Activated CD4-positive, alpha-beta T cell treated with anti-CD3 and anti-CD28 coated beads, Interleukin-2, amount 10 ng/mL, durations not matched to agents 7 days and 5 days (primary cell): ENCODE data around the gene ADGRE3. TPM values are rescaled to one million over a fixed set of nuclear protein-coding genes. Genes with fewer than 3 reads are reported as not detected.

Experiments used
- CTCF ChIA-PET: fragments of 350-600 bp; sonication (Branson Sonifier 250); formaldehyde crosslinking; loops from one replicate; lab custom pipeline; 2021; ENCODE audit warnings: antibody characterized with exemption; lab: Charles Lee
- POLR2A ChIA-PET: fragments of 350-600 bp; sonication (Branson Sonifier 250); formaldehyde crosslinking; loops from one replicate; lab custom pipeline; 2021; ENCODE audit warnings: antibody characterized with exemption; lab: Charles Lee
- DNase-seq: peaks from one replicate; pipeline ENCODE4 v3.0.0-alpha.2; 2020
- H3K27ac Mint-ChIP-seq: one replicate; pipeline ENCODE4 v1.8.0; 2021; ENCODE audit warnings: mild to moderate bottlenecking, moderate library complexity, mixed read lengths
- H3K27me3 Mint-ChIP-seq: one replicate; pipeline ENCODE4 v1.8.0; 2021; ENCODE audit warnings: mixed read lengths
- H3K36me3 Mint-ChIP-seq: one replicate; pipeline ENCODE4 v1.8.0; 2021; ENCODE audit warnings: low read depth, mixed read lengths
- H3K4me1 Mint-ChIP-seq: one replicate; pipeline ENCODE4 v1.8.0; 2021; ENCODE audit warnings: mixed read lengths
- H3K4me3 Mint-ChIP-seq: one replicate; pipeline ENCODE4 v1.8.0; 2021; ENCODE audit warnings: mild to moderate bottlenecking, moderate library complexity, mixed read lengths
- H3K9me3 Mint-ChIP-seq: one replicate; pipeline ENCODE4 v1.8.0; 2021; ENCODE audit warnings: mixed read lengths
- total RNA-seq, 2 experiments: library from RNA; stranded (reverse); gene quantifications; one replicate each; pipeline ENCODE4 v1.2.3, GENCODE V29; 2021

ADGRE3 gene
- total RNA-seq, 2 experiments from 2014 or later, result not detected

GRCh38 chr19:14686411-14686810 is 11.8 kb upstream of the ADGRE3 start:
- POLR2A ChIA-PET, result no interaction called here
- Mint-ChIP-seq H3K9me3 (no peaks in the 10 kb centered on the region), H3K27me3 (peaks cover 4% of the 10 kb centered on the region), H3K36me3 (no peaks in the 10 kb centered on the region), H3K27ac (no peak overlapping the region), H3K4me1 (peaks cover 21% of the 10 kb centered on the region), H3K4me3 (no peak overlapping the region)
- CTCF ChIA-PET, result interaction anchor here (1.7 to 10.8 kb wide), 2 partner anchors 113 to 129 kb away, joined by 6 to 100 read pairs; partner anchors contain the start of gene NDUFB7
- DNase-seq, result peak; percentile 15

DNA sequence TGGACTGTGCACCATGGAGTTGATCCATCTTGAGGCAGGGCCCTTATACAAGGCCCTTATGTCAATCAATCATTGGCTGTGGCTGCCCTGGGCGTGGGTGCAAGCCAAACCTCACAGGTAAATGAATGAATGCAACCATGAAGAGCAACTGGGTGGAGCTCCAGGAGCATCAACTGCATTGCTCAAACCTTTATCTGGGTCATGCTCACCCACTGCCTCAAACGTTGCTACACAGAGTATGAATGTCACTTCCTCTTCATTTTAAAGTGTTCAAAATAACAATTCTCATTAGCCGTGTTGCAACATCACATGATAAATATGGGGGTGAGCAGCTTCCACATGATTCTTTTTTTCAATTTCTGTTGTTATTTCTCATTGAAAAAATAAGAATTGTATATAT is 8.8 kb upstream of the ADGRE3 start:
- Mint-ChIP-seq H3K27ac (no peak overlapping the region), H3K4me1 (no peaks in the 10 kb centered on the region), H3K27me3 (peaks cover 7% of the 10 kb centered on the region), H3K36me3 (no peaks in the 10 kb centered on the region), H3K9me3 (no peaks in the 10 kb centered on the region), H3K4me3 (no peak overlapping the region)
- ChIA-PET CTCF (interaction anchor here (10.8 kb wide), 1 partner anchor 110 kb away, joined by 100 read pairs; the partner anchor contains the start of gene NDUFB7), POLR2A (no interaction called here)
- no peak for DNase-seq

DNA sequence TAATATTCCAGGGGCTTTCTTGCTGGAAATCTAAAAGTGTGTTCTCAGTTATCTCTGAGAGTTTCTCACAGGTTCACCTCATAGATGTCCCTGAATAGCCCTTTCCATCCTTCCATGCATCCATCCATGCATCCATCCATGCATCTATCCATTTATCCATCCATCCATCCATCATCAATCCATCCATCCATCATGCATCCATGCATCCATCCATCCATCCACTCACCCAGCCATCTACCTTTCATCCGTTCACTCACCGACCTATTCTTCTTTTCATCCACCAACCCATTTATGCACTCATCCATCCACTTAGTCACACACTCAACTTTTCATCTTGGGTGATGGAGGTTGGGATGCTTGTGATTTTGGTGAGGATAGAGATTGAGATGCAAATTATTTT is 7.4 kb upstream of the ADGRE3 start:
- Mint-ChIP-seq H3K27me3 (peaks cover 7% of the 10 kb centered on the region), H3K4me3 (no peak overlapping the region), H3K36me3 (no peaks in the 10 kb centered on the region), H3K9me3 (no peaks in the 10 kb centered on the region), H3K27ac (no peak overlapping the region), H3K4me1 (no peaks in the 10 kb centered on the region)
- DNase-seq, result no peak
- POLR2A ChIA-PET, result no interaction called here
- CTCF ChIA-PET, result no interaction called here

DNA sequence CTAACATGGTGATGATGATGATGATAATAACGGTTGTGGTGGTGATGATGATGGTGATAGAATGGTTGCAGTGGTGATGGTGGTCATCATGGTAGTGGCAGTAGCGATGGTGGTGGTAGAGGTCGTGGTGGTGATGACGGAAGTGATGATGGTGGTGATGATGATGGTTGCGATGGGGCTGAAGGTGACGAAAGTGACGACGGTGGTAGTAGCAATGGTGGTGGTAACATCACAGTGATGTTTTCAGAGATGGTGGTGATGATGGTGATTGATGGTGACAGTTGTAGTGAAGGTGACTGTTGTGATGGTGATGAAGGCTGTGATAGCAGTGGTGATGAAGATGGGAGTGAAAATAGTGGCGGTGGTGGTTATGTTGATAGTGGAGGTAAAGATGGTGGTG is 3.6 kb upstream of the ADGRE3 start:
- H3K4me1 Mint-ChIP-seq, result no peaks in the 10 kb centered on the region
- DNase-seq, result no peak
- H3K9me3 Mint-ChIP-seq, result no peaks in the 10 kb centered on the region
- H3K36me3 Mint-ChIP-seq, result no peaks in the 10 kb centered on the region
- H3K4me3 Mint-ChIP-seq, result no peak overlapping the region
- ChIA-PET POLR2A (no interaction called here), CTCF (no interaction called here)
- no peak overlapping the region for H3K27ac Mint-ChIP-seq
- H3K27me3 Mint-ChIP-seq, result peaks cover 23% of the 10 kb centered on the region

DNA sequence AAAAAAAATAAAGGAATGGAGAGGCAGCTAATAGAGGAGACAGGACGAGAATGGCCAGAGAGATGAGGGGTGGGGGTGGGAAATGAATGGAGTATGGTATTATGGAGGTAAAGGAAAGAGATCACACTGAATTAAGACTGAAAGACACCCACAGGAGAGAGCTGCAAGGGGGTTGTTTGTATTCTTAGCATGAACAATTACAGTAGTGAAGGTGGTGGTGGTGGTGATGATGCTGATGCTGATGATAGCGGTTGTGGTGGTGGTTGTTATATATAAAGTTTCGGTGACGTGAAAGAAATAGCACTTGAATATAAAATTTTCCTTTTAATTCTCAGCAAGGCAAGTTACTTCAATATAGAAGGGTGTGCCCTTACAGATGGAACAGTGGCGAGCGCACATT is 2.8 kb upstream of the ADGRE3 start:
- POLR2A ChIA-PET, result no interaction called here

DNA sequence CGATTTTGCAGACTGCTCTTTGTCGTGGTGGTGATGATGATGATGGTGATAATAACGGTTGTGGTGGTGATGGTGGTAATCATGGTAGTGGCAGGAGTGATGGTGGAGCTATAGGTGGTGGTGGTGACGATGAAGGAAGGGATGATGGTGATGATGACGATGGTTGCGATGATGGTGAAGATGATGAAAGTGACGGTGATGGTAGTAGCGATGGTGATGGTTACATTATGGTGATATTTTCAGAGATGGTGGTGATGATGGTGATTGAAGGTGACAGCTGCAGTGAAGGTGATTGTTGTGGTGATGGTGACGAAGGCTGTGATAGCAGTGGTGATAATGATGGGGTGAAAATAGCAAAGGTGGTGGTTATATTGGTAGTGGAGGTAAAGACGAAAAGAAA is 2.1 kb upstream of the ADGRE3 start:
- Mint-ChIP-seq H3K4me1 (no peaks in the 10 kb centered on the region), H3K4me3 (no peak overlapping the region), H3K27me3 (peaks cover 22% of the 10 kb centered on the region), H3K27ac (no peak overlapping the region), H3K36me3 (no peaks in the 10 kb centered on the region), H3K9me3 (no peaks in the 10 kb centered on the region)
- CTCF ChIA-PET, result no interaction called here
- POLR2A ChIA-PET, result no interaction called here
- no peak for DNase-seq

More for the DNA sequence above, 2.8 kb upstream of the ADGRE3 start:
- Mint-ChIP-seq H3K27ac (no peak overlapping the region), H3K4me3 (no peak overlapping the region), H3K27me3 (peaks cover 24% of the 10 kb centered on the region), H3K36me3 (no peaks in the 10 kb centered on the region), H3K9me3 (no peaks in the 10 kb centered on the region), H3K4me1 (no peaks in the 10 kb centered on the region)
- DNase-seq, result no peak
- CTCF ChIA-PET, result interaction anchor here (0.5 kb wide), 1 partner anchor 10 kb away, joined by 3 read pairs; no protein-coding TSS in a partner anchor

DNA sequence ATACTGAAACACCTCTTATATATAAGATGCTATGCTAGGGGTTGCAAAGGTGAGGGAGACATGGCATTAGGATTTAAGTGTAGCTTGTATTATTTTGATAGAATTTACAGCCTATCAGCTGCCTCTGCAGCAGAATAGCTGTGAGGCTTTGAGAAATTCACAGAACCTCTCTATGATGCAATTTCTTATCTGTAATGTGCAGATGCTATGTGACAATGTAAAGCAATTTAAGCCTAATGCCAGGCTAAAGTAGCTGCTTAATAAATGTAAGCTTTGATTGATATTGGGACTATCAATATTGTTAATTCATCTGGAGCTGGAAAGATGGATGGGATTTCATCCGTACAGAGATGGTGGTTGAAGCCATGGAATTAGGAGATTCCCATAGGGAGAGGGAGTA is 1.6 kb downstream of the ADGRE3 start:
- peaks cover 3% of the 10 kb centered on the region for H3K4me1 Mint-ChIP-seq
- no peak for DNase-seq
- POLR2A ChIA-PET, result no interaction called here
- no peaks in the 10 kb centered on the region for H3K36me3 Mint-ChIP-seq
- H3K9me3 Mint-ChIP-seq, result peaks cover 10% of the 10 kb centered on the region
- CTCF ChIA-PET, result interaction anchor here (0.5 kb wide), 1 partner anchor 131 kb away, joined by 3 read pairs; no protein-coding TSS in a partner anchor
- peaks cover 32% of the 10 kb centered on the region for H3K27me3 Mint-ChIP-seq
- no peak overlapping the region for H3K4me3 Mint-ChIP-seq
- H3K27ac Mint-ChIP-seq, result no peak overlapping the region

- peaks cover 10% of the 10 kb centered on the region for H3K9me3 Mint-ChIP-seq
- H3K36me3 Mint-ChIP-seq, result no peaks in the 10 kb centered on the region
- H3K4me1 Mint-ChIP-seq, result peaks cover 8% of the 10 kb centered on the region
- H3K27me3 Mint-ChIP-seq, result peaks cover 32% of the 10 kb centered on the region
- no peak overlapping the region for H3K4me3 Mint-ChIP-seq
- no peak for DNase-seq
- ChIA-PET CTCF (no interaction called here), POLR2A (no interaction called here)
- peak overlapping the region; percentile 16 for H3K27ac Mint-ChIP-seq
These were observed 2.3 kb downstream of the ADGRE3 start for GRCh38 chr19:14672188-14672872.

DNA sequence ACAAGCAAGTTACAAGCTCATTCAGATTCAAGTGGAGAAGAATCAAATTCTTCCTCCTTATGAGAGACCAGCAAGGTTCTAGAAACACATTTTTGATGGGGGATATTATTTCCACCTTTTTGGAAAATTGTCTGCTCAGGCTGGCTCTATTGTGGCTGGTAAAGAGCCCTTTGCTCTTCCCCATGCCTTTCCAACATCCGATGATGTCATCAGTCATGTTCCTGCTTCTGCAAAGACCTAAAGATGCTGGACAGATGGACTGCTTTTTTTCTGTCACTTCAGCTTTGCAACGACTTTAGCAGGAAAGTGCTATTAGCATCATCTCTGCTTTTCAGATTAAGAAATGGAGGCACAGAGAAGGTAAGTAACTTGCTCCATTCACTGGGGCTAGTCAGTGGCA is 4.2 kb downstream of the ADGRE3 start:
- no peak for DNase-seq
- Mint-ChIP-seq H3K4me1 (peaks cover 8% of the 10 kb centered on the region), H3K36me3 (no peaks in the 10 kb centered on the region), H3K27ac (no peak overlapping the region), H3K9me3 (peaks cover 10% of the 10 kb centered on the region), H3K4me3 (no peak overlapping the region), H3K27me3 (peaks cover 32% of the 10 kb centered on the region)
- ChIA-PET POLR2A (no interaction called here), CTCF (interaction anchor here (0.6 kb wide), 1 partner anchor 1448 kb away, joined by 3 read pairs; no protein-coding TSS in a partner anchor)

DNA sequence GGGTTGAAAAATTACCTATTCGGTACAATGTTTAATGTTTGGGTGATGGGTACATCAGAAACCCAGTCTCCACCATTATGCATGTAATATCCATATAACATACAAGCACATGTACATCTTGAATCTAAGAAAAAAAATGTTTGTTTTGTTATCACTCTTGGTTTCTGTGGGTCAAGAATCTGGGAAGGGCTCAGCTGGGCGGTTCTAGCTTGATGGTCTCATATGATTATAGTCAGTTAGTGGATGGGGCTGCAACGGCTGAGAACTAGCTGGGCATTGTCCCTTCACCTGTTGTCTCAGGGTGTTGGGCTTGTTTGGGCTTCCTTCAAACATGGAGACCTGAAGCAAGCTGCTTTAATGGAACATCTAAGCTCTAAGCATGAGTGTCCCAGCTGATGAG is 4.7 kb downstream of the ADGRE3 start:
- peaks cover 10% of the 10 kb centered on the region for H3K9me3 Mint-ChIP-seq
- H3K4me3 Mint-ChIP-seq, result no peak overlapping the region
- peaks cover 30% of the 10 kb centered on the region for H3K27me3 Mint-ChIP-seq
- POLR2A ChIA-PET, result no interaction called here
- DNase-seq, result no peak
- H3K4me1 Mint-ChIP-seq, result peaks cover 8% of the 10 kb centered on the region
- no peaks in the 10 kb centered on the region for H3K36me3 Mint-ChIP-seq
- CTCF ChIA-PET, result no interaction called here
- no peak overlapping the region for H3K27ac Mint-ChIP-seq

- ChIA-PET CTCF (no interaction called here), POLR2A (no interaction called here)
- no peaks in the 10 kb centered on the region for H3K36me3 Mint-ChIP-seq
- peaks cover 3% of the 10 kb centered on the region for H3K4me1 Mint-ChIP-seq
- no peaks in the 10 kb centered on the region for H3K9me3 Mint-ChIP-seq
- DNase-seq, result no peak
- no peak overlapping the region for H3K4me3 Mint-ChIP-seq
- H3K27me3 Mint-ChIP-seq, result peaks cover 3% of the 10 kb centered on the region
- H3K27ac Mint-ChIP-seq, result no peak overlapping the region
These were observed 13.2 kb downstream of the ADGRE3 start for GRCh38 chr19:14661372-14661924.

GRCh38 chr19:14659874-14660489 is 14.7 kb downstream of the ADGRE3 start:
- Mint-ChIP-seq H3K4me3 (no peak overlapping the region), H3K9me3 (no peaks in the 10 kb centered on the region), H3K36me3 (no peaks in the 10 kb centered on the region), H3K4me1 (peaks cover 3% of the 10 kb centered on the region), H3K27me3 (peaks cover 3% of the 10 kb centered on the region), H3K27ac (no peak overlapping the region)
- POLR2A ChIA-PET, result no interaction called here
- DNase-seq, result no peak
- CTCF ChIA-PET, result no interaction called here

DNA sequence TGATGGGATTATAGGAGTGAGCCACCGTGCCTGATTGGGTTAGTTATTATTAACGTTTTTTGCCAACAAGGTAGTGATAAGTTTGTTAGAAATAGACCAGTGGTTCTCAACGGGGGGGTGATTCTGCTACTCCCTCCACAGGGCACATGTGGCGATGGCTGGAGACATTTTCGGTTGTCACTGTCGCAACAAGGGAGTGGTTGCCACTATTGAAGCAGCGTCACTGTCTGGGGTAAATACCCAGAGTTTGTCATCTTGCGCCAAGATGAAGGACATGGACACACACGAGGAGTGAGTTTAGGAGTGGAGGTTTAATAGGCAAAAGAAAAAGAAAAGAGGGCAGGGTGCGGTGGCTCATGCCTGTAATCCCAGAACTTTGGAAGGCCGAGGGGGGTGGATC is 18.9 kb downstream of the ADGRE3 start:
- Mint-ChIP-seq H3K27me3 (no peaks in the 10 kb centered on the region), H3K4me3 (no peak overlapping the region), H3K36me3 (no peaks in the 10 kb centered on the region), H3K4me1 (no peaks in the 10 kb centered on the region), H3K27ac (no peak overlapping the region), H3K9me3 (no peaks in the 10 kb centered on the region)
- ChIA-PET CTCF (interaction anchor here (0.6 to 0.7 kb wide), 2 partner anchors 1583 to 1594 kb away, joined by 3 to 6 read pairs; no protein-coding TSS in a partner anchor), POLR2A (no interaction called here)
- DNase-seq, result no peak
